HG02763 (cell line): ENCODE measurements around the gene ADRB1.
A peak's percentile ranks its signal among the peaks of the same experiment; 100 is the strongest.

Experiments used
- ATAC-seq: cut with Tn5 transposase; IDR thresholded peaks from one replicate; pipeline ENCODE4 v1.9.1; 2021; ENCODE audit warnings: mild to moderate bottlenecking, moderate library complexity; ENCODE audit not compliant: unreplicated experiment

Gene ADRB1

GRCh38 chr10:114043532-114044246 lies at the start of gene ADRB1:
TSS of gene ADRB1 (plus strand) at chr10:114043866. CDS start at chr10:114044133, 267 bp downstream.
- ATAC-seq = no peak

- ATAC-seq = no peak
These were observed 48.5 kb upstream of the ADRB1 start for GRCh38 chr10:113995201-113995600.

- ATAC-seq = no peak
These were observed 46.2 kb upstream of the ADRB1 start for GRCh38 chr10:113997428-113997827.

- no peak for ATAC-seq
These were observed 44.1 kb upstream of the ADRB1 start for GRCh38 chr10:113999531-113999930.

GRCh38 chr10:114000457-114001010 lies 43.1 kb upstream of the ADRB1 start:
- no peak for ATAC-seq

GRCh38 chr10:114002422-114002821 lies 41.2 kb upstream of the ADRB1 start:
- no peak for ATAC-seq

- ATAC-seq = no peak
These were observed 40.3 kb upstream of the ADRB1 start for GRCh38 chr10:114003161-114003941.

GRCh38 chr10:114009281-114009996 lies 34.2 kb upstream of the ADRB1 start:
- no peak for ATAC-seq

- ATAC-seq = no peak
These were observed 33.4 kb upstream of the ADRB1 start for GRCh38 chr10:114010316-114010715.

- no peak for ATAC-seq
These were observed 31.0 kb upstream of the ADRB1 start for GRCh38 chr10:114012650-114013049.

- ATAC-seq = no peak
These were observed 28.0 kb upstream of the ADRB1 start for GRCh38 chr10:114015708-114016107.

GRCh38 chr10:114017271-114017670 lies 26.4 kb upstream of the ADRB1 start:
- no peak for ATAC-seq

- ATAC-seq = no peak
These were observed 25.8 kb upstream of the ADRB1 start for GRCh38 chr10:114017873-114018272.

- ATAC-seq = no peak
These were observed 24.4 kb upstream of the ADRB1 start for GRCh38 chr10:114019226-114019625.

GRCh38 chr10:114021154-114021553 lies 22.5 kb upstream of the ADRB1 start:
- no peak for ATAC-seq

GRCh38 chr10:114021717-114022680 lies 21.7 kb upstream of the ADRB1 start:
- no peak for ATAC-seq

GRCh38 chr10:114022766-114023597 lies 20.7 kb upstream of the ADRB1 start:
- ATAC-seq = no peak

GRCh38 chr10:114024876-114025610 lies 18.6 kb upstream of the ADRB1 start:
- peak; percentile 84 for ATAC-seq
